ENCODE data around the gene KIAA0040.

KIAA0040 gene

DNA sequence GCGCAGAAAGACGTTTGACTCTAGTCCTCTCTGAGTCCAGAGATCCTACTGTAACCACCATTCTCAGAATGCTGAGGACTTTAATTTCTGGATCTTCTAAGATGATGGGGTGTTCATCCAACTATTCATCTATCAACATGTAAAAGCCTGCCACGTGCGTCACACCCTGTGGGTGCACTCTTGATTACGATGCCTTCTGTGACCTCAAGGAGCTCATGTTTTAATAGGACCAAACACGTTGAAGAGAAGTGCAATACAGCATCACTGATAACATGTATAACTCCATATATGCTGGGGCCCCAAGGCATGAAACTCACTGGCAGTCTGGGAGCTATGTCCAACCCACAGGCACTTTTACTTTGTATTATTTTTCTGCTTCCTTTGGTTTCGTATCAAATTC, 19.0 kb downstream of the KIAA0040 start:
- H3K4me3 Mint-ChIP-seq = no peak overlapping the region
- H3K27ac Mint-ChIP-seq = no peak overlapping the region
- DNase-seq = no peak
- CTCF ChIA-PET = interaction anchor here (0.5 to 1.9 kb wide), 9 partner anchors 7 to 166 kb away, joined by 3 to 10 read pairs (median 4); no protein-coding TSS in a partner anchor
- H3K36me3 Mint-ChIP-seq = peaks cover 80% of the 10 kb centered on the region
- H3K4me1 Mint-ChIP-seq = peaks cover 58% of the 10 kb centered on the region
- no peaks in the 10 kb centered on the region for H3K9me3 Mint-ChIP-seq
- no peaks in the 10 kb centered on the region for H3K27me3 Mint-ChIP-seq

DNA sequence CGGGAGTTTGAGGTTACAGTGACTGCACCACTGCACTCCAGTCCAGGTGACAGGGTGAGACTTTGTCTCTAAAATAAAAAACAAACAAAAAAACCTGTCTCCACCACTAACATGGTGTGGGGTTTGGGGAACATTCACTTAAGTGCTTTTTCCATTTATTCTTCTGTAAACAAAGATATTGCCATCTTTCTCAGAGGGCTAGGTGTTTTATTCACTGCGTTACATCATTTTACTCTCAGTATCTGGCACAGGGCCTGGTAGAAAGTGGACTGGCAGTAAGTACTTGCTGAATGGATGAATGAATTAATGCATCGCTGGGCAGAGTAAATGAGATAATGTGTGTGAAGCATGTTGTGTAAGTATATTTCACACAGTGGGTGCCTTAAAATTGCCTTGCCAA, 20.1 kb downstream of the KIAA0040 start:
- Mint-ChIP-seq H3K36me3 (peaks cover 79% of the 10 kb centered on the region), H3K27ac (no peak overlapping the region), H3K27me3 (no peaks in the 10 kb centered on the region), H3K9me3 (no peaks in the 10 kb centered on the region), H3K4me3 (no peak overlapping the region), H3K4me1 (peaks cover 58% of the 10 kb centered on the region)
- CTCF ChIA-PET = interaction anchor here (1.2 kb wide), 1 partner anchor 22 kb away, joined by 3 read pairs; no protein-coding TSS in a partner anchor
- DNase-seq = no peak

DNA sequence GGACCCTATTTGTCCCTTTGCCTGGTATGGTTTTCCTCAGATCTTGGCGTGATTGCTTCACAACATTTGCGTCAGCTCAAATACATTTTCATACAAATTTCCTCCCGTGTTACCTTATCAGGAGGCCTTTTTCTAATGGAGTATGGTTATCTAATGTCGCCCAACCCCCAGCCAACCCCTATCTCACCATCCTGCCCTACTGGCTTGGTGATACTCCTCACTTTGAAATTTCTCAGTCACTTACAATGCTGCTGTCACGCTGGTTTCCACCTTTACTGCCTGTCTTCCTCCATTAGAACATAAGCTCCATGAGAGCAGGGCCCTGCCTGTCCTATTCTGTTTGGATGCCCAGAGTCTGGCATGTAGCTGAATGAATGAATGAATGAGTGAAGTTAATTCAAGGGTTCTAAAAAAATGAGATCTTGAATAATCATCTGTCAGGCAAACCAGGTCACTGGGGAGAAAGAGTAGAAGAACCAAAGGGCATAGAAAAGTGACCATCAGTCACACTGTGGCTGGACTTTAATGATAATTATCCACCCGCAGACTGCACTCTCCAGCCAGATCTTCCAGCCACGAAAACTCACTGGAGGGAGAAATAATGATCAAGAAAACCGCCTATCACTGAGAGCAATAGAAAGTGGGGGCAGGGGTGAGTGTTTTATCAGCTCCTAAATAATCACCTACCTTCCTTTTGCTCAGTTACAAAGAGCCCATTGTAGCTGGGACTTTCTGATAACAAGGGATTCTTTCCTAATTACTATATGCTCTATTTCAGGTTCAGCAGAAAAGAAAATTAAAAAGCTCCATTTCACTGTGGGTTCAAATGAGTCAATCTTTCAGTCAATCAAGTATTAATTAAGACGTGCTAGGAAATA, 21.3 kb downstream of the KIAA0040 start:
- Mint-ChIP-seq H3K4me3 (no peak overlapping the region), H3K9me3 (no peaks in the 10 kb centered on the region), H3K27me3 (no peaks in the 10 kb centered on the region), H3K4me1 (peaks cover 62% of the 10 kb centered on the region), H3K27ac (no peak overlapping the region), H3K36me3 (peaks cover 79% of the 10 kb centered on the region)
- CTCF ChIA-PET = interaction anchor here (1.0 to 3.6 kb wide), 5 partner anchors 16 to 148 kb away, joined by 3 to 11 read pairs (median 3); no protein-coding TSS in a partner anchor
- no peak for DNase-seq

DNA sequence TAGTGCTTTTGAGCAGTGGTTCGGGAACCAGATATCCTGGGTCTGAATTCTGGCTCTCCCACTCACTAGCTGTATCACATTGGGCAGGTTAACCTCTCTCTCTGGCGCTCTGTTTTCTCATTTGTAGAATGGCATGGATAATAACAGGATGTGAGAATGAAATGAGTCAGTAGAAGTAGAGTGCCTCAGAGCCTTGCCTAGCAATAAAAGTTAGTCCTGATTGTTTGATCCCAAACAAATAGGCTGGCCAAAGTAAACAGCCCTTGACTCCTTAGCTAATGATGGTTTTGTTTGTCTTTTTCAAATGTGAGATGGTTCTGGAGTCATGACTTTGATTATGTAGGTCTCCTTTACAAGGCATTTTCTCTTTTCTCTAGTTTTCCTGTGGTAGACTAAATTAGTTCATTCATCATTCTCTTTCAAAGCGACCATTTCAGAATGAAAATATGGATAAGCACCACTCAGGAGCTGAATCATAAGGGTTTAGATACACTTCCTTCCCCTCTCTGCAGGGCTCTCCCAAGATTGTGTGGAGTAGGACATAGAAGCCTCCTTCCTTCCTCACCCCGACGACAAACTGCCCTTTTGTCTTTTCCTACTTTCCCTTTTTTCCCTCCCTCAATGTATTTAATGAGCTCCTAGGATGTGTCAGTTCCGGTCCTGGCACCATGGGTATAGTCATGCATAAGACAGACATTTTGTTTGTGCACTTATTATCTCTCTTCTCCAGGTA, 23.1 kb downstream of the KIAA0040 start:
- Mint-ChIP-seq H3K27me3 (no peaks in the 10 kb centered on the region), H3K9me3 (no peaks in the 10 kb centered on the region), H3K4me3 (no peak overlapping the region), H3K4me1 (peaks cover 54% of the 10 kb centered on the region), H3K27ac (peak overlapping the region; percentile 60), H3K36me3 (peaks cover 73% of the 10 kb centered on the region)
- DNase-seq = no peak
- CTCF ChIA-PET = interaction anchor here (1.8 to 3.6 kb wide), 4 partner anchors 15 to 150 kb away, joined by 4 to 11 read pairs (median 7); no protein-coding TSS in a partner anchor

DNA sequence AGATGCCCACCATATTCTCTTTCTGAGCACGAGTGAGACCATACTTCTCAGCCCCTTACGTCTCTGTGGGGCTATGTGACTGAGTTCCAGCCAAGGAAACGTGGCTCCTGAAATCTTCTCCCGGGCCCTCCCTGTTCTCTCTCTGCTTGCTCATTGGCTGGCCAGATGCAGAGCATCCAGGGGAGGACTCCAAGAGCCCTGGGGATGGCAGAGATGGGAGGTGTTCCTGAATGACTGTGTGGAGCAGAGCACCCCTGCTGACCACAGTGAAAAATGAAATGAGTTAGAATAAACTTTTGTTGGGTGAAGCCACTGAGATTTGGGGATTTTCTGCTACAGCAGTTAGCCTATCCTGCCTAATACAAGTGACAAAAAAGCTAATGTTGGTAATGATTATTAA, 23.8 kb downstream of the KIAA0040 start:
- peaks cover 69% of the 10 kb centered on the region for H3K36me3 Mint-ChIP-seq

DNA sequence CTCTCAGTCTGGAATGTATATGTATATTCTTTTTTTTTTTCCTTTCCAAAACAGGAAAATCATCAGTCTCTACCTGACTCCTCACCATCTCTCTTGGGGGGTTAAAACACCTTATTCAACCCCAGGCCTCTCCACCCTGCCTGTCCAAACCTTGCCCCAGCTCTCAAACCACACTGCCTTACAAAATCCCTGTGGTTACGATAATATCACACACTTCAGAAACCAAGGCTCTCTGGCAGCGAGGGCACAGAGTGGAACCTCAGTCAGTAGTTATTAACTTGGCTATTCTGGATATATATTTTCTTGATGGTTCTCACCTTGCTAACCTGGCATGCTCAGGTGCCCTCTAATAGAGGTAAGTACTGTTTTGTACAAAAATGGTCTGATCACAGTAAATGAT, 24.7 kb downstream of the KIAA0040 start:
- no peak for DNase-seq
- Mint-ChIP-seq H3K27ac (peak overlapping the region; percentile 8), H3K9me3 (no peaks in the 10 kb centered on the region), H3K36me3 (peaks cover 72% of the 10 kb centered on the region), H3K27me3 (no peaks in the 10 kb centered on the region), H3K4me3 (no peak overlapping the region), H3K4me1 (peaks cover 46% of the 10 kb centered on the region)
- CTCF ChIA-PET = interaction anchor here (2.6 to 3.6 kb wide), 2 partner anchors 13 to 152 kb away, joined by 8 to 11 read pairs; no protein-coding TSS in a partner anchor

More for the DNA sequence above, 23.8 kb downstream of the KIAA0040 start:
- DNase-seq = no peak
- Mint-ChIP-seq H3K9me3 (no peaks in the 10 kb centered on the region), H3K27me3 (no peaks in the 10 kb centered on the region), H3K4me1 (peaks cover 49% of the 10 kb centered on the region), H3K4me3 (no peak overlapping the region), H3K27ac (peak overlapping the region; percentile 42)
- CTCF ChIA-PET = interaction anchor here (1.8 to 3.6 kb wide), 4 partner anchors 14 to 151 kb away, joined by 4 to 11 read pairs (median 7); no protein-coding TSS in a partner anchor

DNA sequence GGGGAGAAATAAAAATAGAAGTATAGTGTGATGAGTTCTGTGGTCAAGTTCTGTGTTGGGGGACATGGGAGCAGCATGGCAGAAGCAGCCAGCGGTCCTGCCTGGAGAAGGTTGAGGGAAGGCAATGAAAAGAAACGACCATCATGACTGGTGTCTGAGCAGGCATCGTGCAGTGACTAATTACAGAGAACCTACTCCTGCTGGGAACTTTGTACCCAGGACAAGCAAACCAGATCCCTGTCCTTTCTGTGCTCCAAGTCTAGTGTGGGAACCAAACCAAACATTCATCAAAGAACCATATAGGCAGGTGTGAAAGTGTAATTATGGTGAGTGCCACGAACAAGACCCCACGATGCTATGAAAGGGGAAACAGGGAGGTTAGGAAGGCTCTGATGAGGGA, 25.8 kb downstream of the KIAA0040 start:
- Mint-ChIP-seq H3K27ac (peak overlapping the region; percentile 11), H3K36me3 (peaks cover 70% of the 10 kb centered on the region), H3K27me3 (no peaks in the 10 kb centered on the region), H3K9me3 (no peaks in the 10 kb centered on the region), H3K4me3 (no peak overlapping the region), H3K4me1 (peaks cover 44% of the 10 kb centered on the region)
- no peak for DNase-seq
- CTCF ChIA-PET = interaction anchor here (1.1 to 3.0 kb wide), 2 partner anchors 7 to 11 kb away, joined by 3 to 13 read pairs; no protein-coding TSS in a partner anchor

DNA sequence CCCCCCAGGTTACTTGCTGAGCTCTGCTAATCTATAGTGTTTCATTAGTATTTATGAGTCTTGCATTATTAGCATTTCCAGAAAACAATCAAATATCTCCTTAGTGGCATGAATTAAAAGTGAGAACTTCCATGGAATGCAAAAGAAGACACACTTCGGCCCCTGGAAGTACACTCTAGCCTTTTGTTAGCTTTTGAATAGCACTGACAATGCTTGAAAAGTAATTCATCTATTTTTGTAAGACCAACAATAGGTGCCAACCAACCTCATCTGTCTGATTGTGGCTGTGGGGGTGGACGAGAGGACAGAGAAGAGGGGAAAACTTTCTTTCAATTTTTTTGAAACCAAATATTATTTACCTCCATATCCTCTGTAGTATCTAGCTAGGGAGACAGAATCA, 27.8 kb downstream of the KIAA0040 start:
- CTCF ChIA-PET = interaction anchor here (1.9 to 3.0 kb wide), 3 partner anchors 9 to 12 kb away, joined by 5 to 13 read pairs (median 8); no protein-coding TSS in a partner anchor
- Mint-ChIP-seq H3K36me3 (peaks cover 73% of the 10 kb centered on the region), H3K27ac (no peak overlapping the region), H3K4me3 (no peak overlapping the region), H3K27me3 (no peaks in the 10 kb centered on the region), H3K4me1 (peaks cover 29% of the 10 kb centered on the region), H3K9me3 (no peaks in the 10 kb centered on the region)
- no peak for DNase-seq

DNA sequence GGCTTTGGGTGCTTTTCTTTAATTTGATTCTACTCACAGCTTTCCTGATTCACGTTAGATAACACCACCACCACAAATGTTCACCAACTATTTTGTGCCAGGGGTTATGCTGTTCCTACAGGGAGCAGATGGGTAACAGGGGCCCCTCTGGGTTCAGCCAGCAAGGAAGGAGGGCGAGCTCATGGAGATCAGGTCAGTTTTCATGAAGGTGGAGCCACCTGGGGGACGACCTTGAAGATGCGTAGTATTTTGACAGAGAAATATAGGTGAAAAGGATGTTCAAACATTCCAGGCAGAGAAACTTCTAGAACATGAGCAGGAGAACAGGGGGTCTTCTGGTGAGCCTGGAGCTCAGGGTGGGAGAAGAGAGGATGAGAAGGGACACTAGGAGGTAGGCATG, 28.9 kb downstream of the KIAA0040 start:
- Mint-ChIP-seq H3K4me1 (peaks cover 20% of the 10 kb centered on the region), H3K9me3 (no peaks in the 10 kb centered on the region), H3K27me3 (no peaks in the 10 kb centered on the region), H3K4me3 (no peak overlapping the region), H3K27ac (no peak overlapping the region), H3K36me3 (peaks cover 69% of the 10 kb centered on the region)
- CTCF ChIA-PET = interaction anchor here (1.2 to 2.1 kb wide), 4 partner anchors 10 to 17 kb away, joined by 3 to 8 read pairs (median 4); no protein-coding TSS in a partner anchor
- DNase-seq = no peak

DNA sequence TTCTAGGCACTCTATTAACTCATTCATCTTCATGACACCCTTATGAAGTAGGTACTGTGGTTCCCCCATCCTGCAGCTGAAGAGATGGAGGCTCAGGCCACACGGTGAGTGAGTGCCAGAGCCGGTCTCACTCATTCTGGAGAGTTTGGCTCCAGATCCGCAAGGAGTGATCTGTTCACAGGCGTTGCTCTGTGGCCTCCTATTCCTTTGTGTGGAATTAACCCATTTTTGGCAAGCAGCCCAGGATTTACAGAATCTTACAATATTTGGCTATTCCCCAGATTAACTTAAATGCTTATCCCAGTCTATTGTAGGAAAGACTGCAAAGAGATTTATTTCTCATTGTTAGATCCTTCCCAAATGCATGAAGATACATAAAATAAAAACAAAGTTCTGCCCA, 29.6 kb downstream of the KIAA0040 start:
- Mint-ChIP-seq H3K27ac (peak overlapping the region; percentile 17), H3K4me3 (no peak overlapping the region), H3K4me1 (peaks cover 12% of the 10 kb centered on the region), H3K27me3 (no peaks in the 10 kb centered on the region), H3K36me3 (peaks cover 66% of the 10 kb centered on the region), H3K9me3 (no peaks in the 10 kb centered on the region)
- DNase-seq = no peak
- CTCF ChIA-PET = interaction anchor here (1.2 to 2.7 kb wide), 2 partner anchors 11 to 13 kb away, joined by 3 to 9 read pairs; no protein-coding TSS in a partner anchor

DNA sequence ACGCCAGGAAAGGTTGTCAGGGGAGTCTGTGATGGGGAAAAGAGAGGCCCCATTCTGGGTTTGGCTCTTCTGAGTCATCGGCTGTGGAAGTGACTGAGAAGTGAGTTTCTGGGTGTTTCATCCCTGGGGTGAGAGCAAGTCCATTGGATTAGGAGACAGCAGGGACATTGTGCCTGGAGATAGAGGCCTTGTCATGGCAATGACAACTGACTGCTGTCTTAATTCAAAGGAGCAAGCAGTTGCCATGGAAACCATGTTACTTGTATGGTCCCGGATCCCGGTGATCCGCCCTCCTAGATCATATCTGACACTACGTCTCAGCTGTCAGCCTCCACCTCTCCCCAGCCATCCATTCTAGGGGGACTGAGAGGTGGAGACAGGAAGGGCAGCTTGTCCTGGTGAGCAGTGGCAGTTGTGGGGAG, 34.4 kb downstream of the KIAA0040 start:
- H3K27ac Mint-ChIP-seq = no peak overlapping the region
- no peaks in the 10 kb centered on the region for H3K9me3 Mint-ChIP-seq
- H3K36me3 Mint-ChIP-seq = peaks cover 42% of the 10 kb centered on the region
- DNase-seq = no peak
- CTCF ChIA-PET = interaction anchor here (1.5 to 4.1 kb wide), 3 partner anchors 157 to 161 kb away, joined by 5 to 260 read pairs (median 41); no protein-coding TSS in a partner anchor
- no peak overlapping the region for H3K4me3 Mint-ChIP-seq
- H3K4me1 Mint-ChIP-seq = peaks cover 18% of the 10 kb centered on the region
- peaks cover 9% of the 10 kb centered on the region for H3K27me3 Mint-ChIP-seq

DNA sequence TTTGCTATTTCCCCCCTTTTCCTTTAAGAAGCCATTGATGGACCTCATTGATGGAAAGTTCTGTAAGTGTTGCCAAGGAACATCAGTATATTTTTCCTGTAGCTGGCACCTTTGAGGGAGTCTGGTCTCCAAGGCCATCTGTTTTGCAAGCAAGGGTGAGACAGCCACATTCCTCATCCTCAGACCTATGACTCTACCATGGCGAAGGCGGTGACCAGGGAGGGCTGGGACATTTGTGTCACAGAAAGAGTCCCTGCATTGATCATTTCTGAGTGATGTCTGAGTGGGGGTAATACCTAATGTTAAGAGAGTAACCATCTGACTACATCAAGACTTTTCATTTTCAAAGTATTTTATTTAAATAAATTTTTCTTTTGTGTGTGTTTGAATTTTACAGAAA, 35.4 kb downstream of the KIAA0040 start:
- peaks cover 18% of the 10 kb centered on the region for H3K4me1 Mint-ChIP-seq
- no peaks in the 10 kb centered on the region for H3K9me3 Mint-ChIP-seq
- H3K27ac Mint-ChIP-seq = no peak overlapping the region
- CTCF ChIA-PET = interaction anchor here (2.8 to 4.1 kb wide), 4 partner anchors 9 to 162 kb away, joined by 10 to 260 read pairs (median 22); no protein-coding TSS in a partner anchor
- H3K4me3 Mint-ChIP-seq = no peak overlapping the region
- peaks cover 38% of the 10 kb centered on the region for H3K36me3 Mint-ChIP-seq
- peaks cover 19% of the 10 kb centered on the region for H3K27me3 Mint-ChIP-seq
- DNase-seq = no peak

DNA sequence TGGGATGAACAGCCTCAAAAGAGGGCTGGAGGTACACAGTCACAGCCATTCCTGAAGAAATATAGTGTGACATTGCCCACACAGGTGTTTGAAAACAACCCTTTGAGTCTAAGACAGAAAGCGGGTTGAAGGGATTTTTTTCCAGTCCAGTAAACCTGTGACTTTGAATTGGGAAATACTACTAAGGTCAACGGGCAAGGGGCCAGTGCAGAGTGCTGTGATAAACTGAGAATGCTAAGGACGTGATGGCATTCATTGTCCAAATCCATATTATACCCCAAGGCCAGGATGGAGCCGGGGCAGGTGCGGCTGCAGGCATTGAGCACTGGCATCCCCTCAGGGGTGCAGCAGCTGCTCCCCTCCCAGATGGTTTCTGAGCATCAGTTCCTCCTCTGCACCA, 36.6 kb downstream of the KIAA0040 start:
- H3K27me3 Mint-ChIP-seq = peaks cover 32% of the 10 kb centered on the region
- no peaks in the 10 kb centered on the region for H3K9me3 Mint-ChIP-seq
- no peak for DNase-seq
- no peak overlapping the region for H3K27ac Mint-ChIP-seq
- CTCF ChIA-PET = interaction anchor here (0.8 to 4.1 kb wide), 29 partner anchors 10 to 278 kb away, joined by 3 to 260 read pairs (median 7); partner anchors contain the start of gene KIAA0040
- H3K4me1 Mint-ChIP-seq = peaks cover 15% of the 10 kb centered on the region
- H3K36me3 Mint-ChIP-seq = peaks cover 27% of the 10 kb centered on the region
- no peak overlapping the region for H3K4me3 Mint-ChIP-seq

Measured in activated naive CD4-positive, alpha-beta T cell treated with anti-CD3 and anti-CD28 coated beads, Interleukin-2, amount 10 ng/mL, durations not matched to agents 7 days and 5 days (primary cell).